Measurements from ENCODE around the gene CREB5.

The CREB5 gene

DNA sequence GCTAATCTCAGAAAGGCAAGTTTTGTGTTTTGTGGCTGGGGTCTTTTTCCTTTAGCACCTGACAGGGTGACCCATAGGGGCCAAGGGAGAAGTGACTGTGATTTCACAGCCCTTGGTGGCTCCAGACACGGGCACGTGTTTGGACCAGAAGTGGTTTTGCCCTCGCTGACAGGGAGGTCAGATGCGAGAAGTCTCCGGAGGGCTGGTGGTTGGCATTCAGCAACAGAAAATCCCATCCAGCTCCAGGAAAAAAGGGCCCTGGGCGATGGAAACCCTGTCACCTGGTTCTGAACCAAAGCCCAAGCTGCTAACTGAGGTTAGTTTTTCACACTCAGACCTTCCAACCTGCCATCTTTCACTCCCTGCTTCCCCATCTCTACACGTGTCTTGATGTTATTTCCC, 272.9 kb downstream of the CREB5 start:
- no peaks in the 10 kb centered on the region for H3K9me3 ChIP-seq (ENCODE audit: control insufficient read depth, low read length)
- WGBS: 69% methylated on average over 7 of the region's 7 CpGs
- H2AK5ac ChIP-seq (ENCODE audit: low read length, severe bottlenecking): peak overlapping the region; percentile 94

GRCh38 chr7:28685644-28686417, 273.5 kb downstream of the CREB5 start:
- H4K8ac ChIP-seq (ENCODE audit: low read length): no peak overlapping the region
- peak overlapping the region; percentile 74 for H3K4me2 ChIP-seq (ENCODE audit: low read length, poor library complexity, severe bottlenecking)
- peak overlapping the region in 1 of 2 experiments; percentile 81 for H3K4me3 ChIP-seq (ENCODE audit: insufficient read depth in 1 of 2, low read depth in 1 of 2, low read length in 2 of 2)
- H3K4ac ChIP-seq (ENCODE audit: low read depth in 1 of 2, low read length in 2 of 2): no peak overlapping the region
- H3K27me3 ChIP-seq (ENCODE audit: control insufficient read depth in 1 of 2, insufficient read depth in 1 of 2, low read length in 2 of 2): no peaks in the 10 kb centered on the region
- H2AK5ac ChIP-seq (ENCODE audit: low read length, severe bottlenecking): peak overlapping the region; percentile 59
- H2BK15ac ChIP-seq (ENCODE audit: low read depth, poor library complexity, severe bottlenecking): no peak overlapping the region
- H3K9me3 ChIP-seq (ENCODE audit: control insufficient read depth, low read length): no peaks in the 10 kb centered on the region
- under 1% methylated on average over 14 of the region's 15 CpGs for WGBS
- no peak overlapping the region for H3K23ac ChIP-seq (ENCODE audit: low read length in 2 of 2)
- peak overlapping the region; percentile 99 for H3K27ac ChIP-seq (ENCODE audit: low read length, poor library complexity, severe bottlenecking)
- no peak overlapping the region for H2AFZ ChIP-seq (ENCODE audit: low read depth, low read length)
- peak overlapping the region; percentile 92 for H2BK5ac ChIP-seq (ENCODE audit: low read depth, low read length, poor library complexity, severe bottlenecking)
- no peak overlapping the region for H4K91ac ChIP-seq (ENCODE audit: low read length)
- peaks cover 7% of the 10 kb centered on the region for H3K79me1 ChIP-seq (replicated peaks; ENCODE audit: low read length, poor library complexity, severe bottlenecking)
- H3K14ac ChIP-seq (ENCODE audit: low read length in 2 of 2): no peak overlapping the region
- H3K18ac ChIP-seq (ENCODE audit: low read depth in 1 of 2, low read length in 2 of 2): peak overlapping the region; percentile 5 to 72
- peak overlapping the region; percentile 50 for H2BK120ac ChIP-seq (ENCODE audit: low read depth, low read length)
- H2BK12ac ChIP-seq (ENCODE audit: low read length in 2 of 2): no peak overlapping the region
- H3K9ac ChIP-seq (ENCODE audit: low read length): peak overlapping the region; percentile 99
- peaks cover 22% of the 10 kb centered on the region for H3K4me1 ChIP-seq (ENCODE audit: control insufficient read depth, insufficient read depth, low read depth, low read length)
- H3K36me3 ChIP-seq (ENCODE audit: control insufficient read depth in 1 of 2, insufficient read depth in 2 of 2, low read depth in 1 of 2, low read length in 2 of 2): peaks cover 4 to 6% of the 10 kb centered on the region in 2 experiments
- peak; percentile 99 for DNase-seq

More for the DNA sequence above, 272.9 kb downstream of the CREB5 start:
- Histone ChIP-seq H3K14ac (ENCODE audit: low read length in 2 of 2) (no peak overlapping the region), H3K9ac (ENCODE audit: low read length) (peak overlapping the region; percentile 99), H3K36me3 (ENCODE audit: control insufficient read depth in 1 of 2, insufficient read depth in 2 of 2, low read depth in 1 of 2, low read length in 2 of 2) (peaks cover 3 to 4% of the 10 kb centered on the region in 2 experiments), H2AFZ (ENCODE audit: low read depth, low read length) (peak overlapping the region; percentile 3), H3K4me3 (ENCODE audit: insufficient read depth in 1 of 2, low read depth in 1 of 2, low read length in 2 of 2) (peak overlapping the region in 1 of 2 experiments; percentile 81), H3K27ac (ENCODE audit: low read length, poor library complexity, severe bottlenecking) (peak overlapping the region; percentile 94), H3K4me2 (ENCODE audit: low read length, poor library complexity, severe bottlenecking) (peak overlapping the region; percentile 40), H3K4me1 (ENCODE audit: control insufficient read depth, insufficient read depth, low read depth, low read length) (peaks cover 21% of the 10 kb centered on the region), H2BK12ac (ENCODE audit: low read length in 2 of 2) (peak overlapping the region; percentile 6 to 45), H3K18ac (ENCODE audit: low read depth in 1 of 2, low read length in 2 of 2) (peak overlapping the region in 1 of 2 experiments; percentile 35), H3K27me3 (ENCODE audit: control insufficient read depth in 1 of 2, insufficient read depth in 1 of 2, low read length in 2 of 2) (no peaks in the 10 kb centered on the region), H3K23ac (ENCODE audit: low read length in 2 of 2) (no peak overlapping the region), H4K8ac (ENCODE audit: low read length) (peak overlapping the region; percentile 24), H4K91ac (ENCODE audit: low read length) (no peak overlapping the region), H3K4ac (ENCODE audit: low read depth in 1 of 2, low read length in 2 of 2) (no peak overlapping the region), H3K79me1 (replicated peaks; ENCODE audit: low read length, poor library complexity, severe bottlenecking) (peaks cover 5% of the 10 kb centered on the region), H2BK15ac (ENCODE audit: low read depth, poor library complexity, severe bottlenecking) (peak overlapping the region; percentile 74), H2BK120ac (ENCODE audit: low read depth, low read length) (peak overlapping the region; percentile 2), H2BK5ac (ENCODE audit: low read depth, low read length, poor library complexity, severe bottlenecking) (peak overlapping the region; percentile 89)
- DNase-seq: no peak

- H2BK120ac ChIP-seq (ENCODE audit: low read depth, low read length): peak overlapping the region; percentile 50
- no peak overlapping the region for H4K91ac ChIP-seq (ENCODE audit: low read length)
- no peak overlapping the region for H2AK5ac ChIP-seq (ENCODE audit: low read length, severe bottlenecking)
- no peak overlapping the region for H2AFZ ChIP-seq (ENCODE audit: low read depth, low read length)
- H3K18ac ChIP-seq (ENCODE audit: low read depth in 1 of 2, low read length in 2 of 2): peak overlapping the region in 1 of 2 experiments; percentile 5
- H3K79me1 ChIP-seq (replicated peaks; ENCODE audit: low read length, poor library complexity, severe bottlenecking): peaks cover 8% of the 10 kb centered on the region
- H3K27ac ChIP-seq (ENCODE audit: low read length, poor library complexity, severe bottlenecking): peak overlapping the region; percentile 99
- no peaks in the 10 kb centered on the region for H3K27me3 ChIP-seq (ENCODE audit: control insufficient read depth in 1 of 2, insufficient read depth in 1 of 2, low read length in 2 of 2)
- H3K4me3 ChIP-seq (ENCODE audit: insufficient read depth in 1 of 2, low read depth in 1 of 2, low read length in 2 of 2): peak overlapping the region in 1 of 2 experiments; percentile 81
- DNase-seq: peak; percentile 85
- H3K4me2 ChIP-seq (ENCODE audit: low read length, poor library complexity, severe bottlenecking): peak overlapping the region; percentile 74
- H3K9ac ChIP-seq (ENCODE audit: low read length): peak overlapping the region; percentile 99
- no peak overlapping the region for H3K4ac ChIP-seq (ENCODE audit: low read depth in 1 of 2, low read length in 2 of 2)
- no peak overlapping the region for H2BK15ac ChIP-seq (ENCODE audit: low read depth, poor library complexity, severe bottlenecking)
- WGBS: under 1% methylated on average over 11 of the region's 12 CpGs
- H3K9me3 ChIP-seq (ENCODE audit: control insufficient read depth, low read length): no peaks in the 10 kb centered on the region
- H3K4me1 ChIP-seq (ENCODE audit: control insufficient read depth, insufficient read depth, low read depth, low read length): peaks cover 22% of the 10 kb centered on the region
- H3K14ac ChIP-seq (ENCODE audit: low read length in 2 of 2): no peak overlapping the region
- H4K8ac ChIP-seq (ENCODE audit: low read length): no peak overlapping the region
- H3K23ac ChIP-seq (ENCODE audit: low read length in 2 of 2): no peak overlapping the region
- peaks cover 4 to 6% of the 10 kb centered on the region in 2 experiments for H3K36me3 ChIP-seq (ENCODE audit: control insufficient read depth in 1 of 2, insufficient read depth in 2 of 2, low read depth in 1 of 2, low read length in 2 of 2)
- peak overlapping the region; percentile 92 for H2BK5ac ChIP-seq (ENCODE audit: low read depth, low read length, poor library complexity, severe bottlenecking)
- no peak overlapping the region for H2BK12ac ChIP-seq (ENCODE audit: low read length in 2 of 2)
Measured at GRCh38 chr7:28686418-28686800, 274.1 kb downstream of the CREB5 start.

GRCh38 chr7:28687537-28687936, 275.2 kb downstream of the CREB5 start:
- H2BK15ac ChIP-seq (ENCODE audit: low read depth, poor library complexity, severe bottlenecking): no peak overlapping the region
- WGBS: 50% methylated on average over 2 of the region's 4 CpGs
- peaks cover 15% of the 10 kb centered on the region for H3K79me1 ChIP-seq (replicated peaks; ENCODE audit: low read length, poor library complexity, severe bottlenecking)
- no peak overlapping the region for H4K8ac ChIP-seq (ENCODE audit: low read length)
- H3K27me3 ChIP-seq (ENCODE audit: control insufficient read depth in 1 of 2, insufficient read depth in 1 of 2, low read length in 2 of 2): no peaks in the 10 kb centered on the region
- peak overlapping the region; percentile 99 for H3K9ac ChIP-seq (ENCODE audit: low read length)
- no peak overlapping the region for H3K14ac ChIP-seq (ENCODE audit: low read length in 2 of 2)
- H3K4me2 ChIP-seq (ENCODE audit: low read length, poor library complexity, severe bottlenecking): peak overlapping the region; percentile 85
- no peak overlapping the region for H4K91ac ChIP-seq (ENCODE audit: low read length)
- no peak overlapping the region for H2BK12ac ChIP-seq (ENCODE audit: low read length in 2 of 2)
- H2BK120ac ChIP-seq (ENCODE audit: low read depth, low read length): no peak overlapping the region
- no peak overlapping the region for H2AFZ ChIP-seq (ENCODE audit: low read depth, low read length)
- no peak overlapping the region for H3K23ac ChIP-seq (ENCODE audit: low read length in 2 of 2)
- no peak overlapping the region for H3K18ac ChIP-seq (ENCODE audit: low read depth in 1 of 2, low read length in 2 of 2)
- no peak overlapping the region for H2AK5ac ChIP-seq (ENCODE audit: low read length, severe bottlenecking)
- peak overlapping the region; percentile 39 for H2BK5ac ChIP-seq (ENCODE audit: low read depth, low read length, poor library complexity, severe bottlenecking)
- H3K4me3 ChIP-seq (ENCODE audit: insufficient read depth in 1 of 2, low read depth in 1 of 2, low read length in 2 of 2): peak overlapping the region in 1 of 2 experiments; percentile 81
- no peaks in the 10 kb centered on the region for H3K9me3 ChIP-seq (ENCODE audit: control insufficient read depth, low read length)
- H3K36me3 ChIP-seq (ENCODE audit: control insufficient read depth in 1 of 2, insufficient read depth in 2 of 2, low read depth in 1 of 2, low read length in 2 of 2): peaks cover 4 to 6% of the 10 kb centered on the region in 2 experiments
- DNase-seq: peak; percentile 18
- no peak overlapping the region for H3K4ac ChIP-seq (ENCODE audit: low read depth in 1 of 2, low read length in 2 of 2)
- H3K4me1 ChIP-seq (ENCODE audit: control insufficient read depth, insufficient read depth, low read depth, low read length): peaks cover 18% of the 10 kb centered on the region
- H3K27ac ChIP-seq (ENCODE audit: low read length, poor library complexity, severe bottlenecking): peak overlapping the region; percentile 99

All from mesenchymal stem cell (in vitro differentiated cells and primary cell).